ENCODE results near the gene PLCL2.

PLCL2 gene

GRCh38 chr3:16897254-16897926 is 12.6 kb downstream of the PLCL2 start:
- peak overlapping the region; percentile 39 for H3K27ac Mint-ChIP-seq
- ATAC-seq (peak; percentile 79), DNase-seq (ENCODE audit: low spot score in 2 of 2) (no peak)
- peak overlapping the region; percentile 37 for H3K4me3 Mint-ChIP-seq
- peaks cover 75% of the 10 kb centered on the region for H3K4me1 Mint-ChIP-seq
- H3K36me3 Mint-ChIP-seq = no peaks in the 10 kb centered on the region
- H3K9me3 Mint-ChIP-seq = no peaks in the 10 kb centered on the region

DNA sequence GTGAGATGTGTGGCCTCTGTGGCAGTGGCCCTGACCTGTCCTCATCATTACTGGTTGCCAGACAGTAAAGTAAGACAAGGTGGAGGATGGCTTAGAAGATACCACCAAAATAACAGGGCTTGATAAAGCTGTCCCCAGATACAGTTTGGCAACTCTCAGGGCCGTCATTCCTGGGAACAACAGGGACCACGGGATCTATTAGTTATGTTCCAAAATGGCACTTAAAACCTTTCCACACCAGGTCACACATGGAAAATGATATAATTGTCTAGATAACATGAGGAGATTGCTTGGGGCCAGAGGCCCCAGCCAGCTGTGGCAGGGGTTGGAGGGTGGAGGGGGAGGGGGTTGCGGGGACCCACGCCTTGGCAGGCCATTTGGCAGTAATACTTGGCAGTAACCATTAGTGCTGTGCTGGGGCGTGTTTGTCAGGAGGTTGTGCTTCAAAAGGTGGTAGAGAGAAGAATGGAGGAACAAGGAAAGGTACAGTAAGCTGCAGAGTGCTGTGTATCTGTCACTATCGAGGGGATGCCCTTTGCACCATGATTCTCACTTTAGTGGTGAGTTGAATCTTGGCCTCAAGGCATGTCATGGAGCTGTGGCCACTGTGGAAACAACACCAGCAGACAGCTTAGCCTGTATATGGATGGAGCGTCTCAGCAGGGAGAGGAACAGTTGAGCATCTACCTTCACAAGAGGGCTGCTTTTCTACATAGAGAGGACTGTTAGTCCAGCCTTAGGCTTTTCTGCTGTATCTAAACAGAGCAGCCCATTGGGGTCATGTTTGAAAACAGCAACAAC is 14.0 kb downstream of the PLCL2 start:
- peak overlapping the region; percentile 55 for H3K27ac Mint-ChIP-seq
- ATAC-seq = peak; percentile 51
- DNase-seq (ENCODE audit: low spot score in 2 of 2) = no peak
- no peaks in the 10 kb centered on the region for H3K9me3 Mint-ChIP-seq
- H3K4me3 Mint-ChIP-seq = peak overlapping the region; percentile 37
- no peaks in the 10 kb centered on the region for H3K36me3 Mint-ChIP-seq
- peaks cover 82% of the 10 kb centered on the region for H3K4me1 Mint-ChIP-seq

DNA sequence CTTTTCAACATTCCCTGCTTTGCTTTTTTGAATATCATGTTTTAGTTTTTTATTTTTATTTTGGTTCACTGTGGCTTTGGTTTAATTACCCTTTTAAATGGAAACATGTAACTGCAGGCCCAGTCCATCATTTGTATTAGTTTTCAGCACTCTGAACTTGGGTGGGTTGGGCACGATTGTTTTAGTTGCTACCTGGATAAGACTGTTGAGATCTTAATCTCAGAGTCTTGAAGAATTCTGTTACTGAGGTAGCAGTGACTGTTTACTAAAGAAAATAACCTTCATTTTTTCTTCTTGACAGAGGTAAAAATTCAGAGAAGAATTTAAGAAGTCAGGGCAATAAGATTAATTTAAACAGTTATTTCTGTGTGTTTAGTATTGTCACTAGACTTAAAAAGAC is 15.2 kb downstream of the PLCL2 start:
- ATAC-seq (no peak), DNase-seq (ENCODE audit: low spot score in 2 of 2) (no peak)
- peaks cover 93% of the 10 kb centered on the region for H3K4me1 Mint-ChIP-seq
- no peak overlapping the region for H3K4me3 Mint-ChIP-seq
- no peak overlapping the region for H3K27ac Mint-ChIP-seq
- H3K9me3 Mint-ChIP-seq = no peaks in the 10 kb centered on the region
- H3K36me3 Mint-ChIP-seq = no peaks in the 10 kb centered on the region

DNA sequence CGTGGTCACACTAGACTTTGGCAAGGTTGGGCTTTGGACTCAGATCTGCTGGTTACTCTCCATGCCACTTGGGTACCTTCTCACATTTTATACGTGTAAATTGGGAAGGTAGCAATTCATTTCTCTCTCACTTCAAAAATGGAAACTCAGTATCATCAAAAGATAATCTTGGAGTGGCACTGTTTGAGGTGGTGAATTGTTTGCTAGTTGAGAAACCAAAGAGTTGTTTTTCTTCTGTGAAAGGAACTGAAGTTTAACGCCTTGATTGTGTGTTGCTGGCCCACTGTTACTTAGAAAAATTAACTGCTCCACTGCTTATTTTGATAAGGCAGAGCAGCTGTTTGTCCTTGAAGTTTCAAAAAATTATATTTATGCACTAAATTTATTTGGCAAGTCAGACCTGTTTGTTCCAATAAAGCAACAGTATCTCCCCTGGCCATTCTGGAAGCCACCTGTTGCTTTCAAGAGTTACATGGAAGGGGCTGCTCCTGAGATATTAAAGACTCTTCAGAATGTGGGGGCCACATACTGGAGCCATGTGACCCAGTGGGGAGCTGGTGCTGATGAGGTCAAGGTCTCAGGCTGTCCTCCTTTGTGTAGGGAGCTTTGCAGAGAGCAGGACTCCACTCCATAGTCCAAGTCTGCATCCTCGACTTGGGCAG is 16.2 kb downstream of the PLCL2 start:
- no peak for DNase-seq (ENCODE audit: low spot score in 2 of 2)
- Mint-ChIP-seq H3K27ac (peak overlapping the region; percentile 61), H3K9me3 (no peaks in the 10 kb centered on the region), H3K36me3 (no peaks in the 10 kb centered on the region), H3K4me1 (peaks cover 95% of the 10 kb centered on the region), H3K4me3 (peak overlapping the region; percentile 42)
- ATAC-seq = no peak

GRCh38 chr3:16904423-16905417 is 20.0 kb downstream of the PLCL2 start:
- Mint-ChIP-seq H3K4me3 (peak overlapping the region; percentile 56), H3K36me3 (no peaks in the 10 kb centered on the region), H3K4me1 (peaks cover 80% of the 10 kb centered on the region), H3K9me3 (no peaks in the 10 kb centered on the region), H3K27ac (peak overlapping the region; percentile 56)
- DNase-seq (ENCODE audit: low spot score in 2 of 2) = no peak
- ATAC-seq = peak; percentile 82

DNA sequence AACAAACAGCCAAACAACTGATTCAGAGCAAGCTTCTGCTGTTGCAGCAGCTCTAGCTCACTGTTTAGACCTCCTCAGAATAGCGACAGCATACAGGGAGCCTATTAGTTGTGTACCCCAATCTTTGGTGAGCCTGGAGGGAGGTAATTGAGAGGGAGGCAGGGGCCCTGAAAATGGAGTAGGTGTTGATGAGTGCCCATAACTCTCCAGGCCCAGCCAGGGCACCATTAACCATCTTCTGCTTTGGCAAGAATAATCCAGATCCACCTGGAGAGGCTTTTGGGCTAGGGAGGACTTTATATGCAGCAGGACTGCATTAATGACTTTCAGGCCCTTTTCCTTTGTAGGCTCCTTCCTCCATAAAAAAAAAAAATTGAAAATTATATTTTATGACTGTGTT is 20.9 kb downstream of the PLCL2 start:
- no peak overlapping the region for H3K27ac Mint-ChIP-seq

DNA sequence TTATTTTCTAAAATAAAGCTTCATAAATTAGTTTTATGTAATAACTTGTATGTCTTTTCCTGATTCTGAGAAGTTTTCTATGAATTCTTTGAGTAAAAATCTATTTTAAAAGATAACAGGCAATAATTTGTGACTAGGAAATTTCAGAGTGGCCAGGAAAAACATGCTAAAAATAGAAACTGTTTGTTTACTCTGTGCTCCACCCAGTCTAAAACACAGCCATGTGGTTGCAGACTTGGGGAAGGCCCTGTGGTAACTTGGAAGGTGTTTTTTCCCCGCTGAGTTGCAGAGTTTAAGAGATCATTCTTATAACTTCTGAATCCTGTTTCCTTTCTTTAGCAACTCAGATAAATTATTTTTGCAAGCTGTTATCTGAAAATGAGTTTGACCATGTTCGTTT is 21.9 kb downstream of the PLCL2 start:
- Mint-ChIP-seq H3K36me3 (no peaks in the 10 kb centered on the region), H3K4me3 (no peak overlapping the region), H3K4me1 (peaks cover 76% of the 10 kb centered on the region), H3K27ac (no peak overlapping the region), H3K9me3 (no peaks in the 10 kb centered on the region)
- DNase-seq (ENCODE audit: low spot score in 2 of 2) (no peak), ATAC-seq (no peak)

More for the DNA sequence above, 20.9 kb downstream of the PLCL2 start:
- ATAC-seq = no peak
- Mint-ChIP-seq H3K9me3 (no peaks in the 10 kb centered on the region), H3K4me1 (peaks cover 83% of the 10 kb centered on the region), H3K4me3 (peak overlapping the region; percentile 56), H3K36me3 (no peaks in the 10 kb centered on the region)
- no peak for DNase-seq (ENCODE audit: low spot score in 2 of 2)

- no peaks in the 10 kb centered on the region for H3K36me3 Mint-ChIP-seq
- H3K4me3 Mint-ChIP-seq = no peak overlapping the region
- H3K27ac Mint-ChIP-seq = no peak overlapping the region
- ATAC-seq (peak; percentile 89), DNase-seq (ENCODE audit: low spot score in 2 of 2) (no peak)
- H3K4me1 Mint-ChIP-seq = peaks cover 70% of the 10 kb centered on the region
- no peaks in the 10 kb centered on the region for H3K9me3 Mint-ChIP-seq
Observed at GRCh38 chr3:16907243-16907642, 22.5 kb downstream of the PLCL2 start.

DNA sequence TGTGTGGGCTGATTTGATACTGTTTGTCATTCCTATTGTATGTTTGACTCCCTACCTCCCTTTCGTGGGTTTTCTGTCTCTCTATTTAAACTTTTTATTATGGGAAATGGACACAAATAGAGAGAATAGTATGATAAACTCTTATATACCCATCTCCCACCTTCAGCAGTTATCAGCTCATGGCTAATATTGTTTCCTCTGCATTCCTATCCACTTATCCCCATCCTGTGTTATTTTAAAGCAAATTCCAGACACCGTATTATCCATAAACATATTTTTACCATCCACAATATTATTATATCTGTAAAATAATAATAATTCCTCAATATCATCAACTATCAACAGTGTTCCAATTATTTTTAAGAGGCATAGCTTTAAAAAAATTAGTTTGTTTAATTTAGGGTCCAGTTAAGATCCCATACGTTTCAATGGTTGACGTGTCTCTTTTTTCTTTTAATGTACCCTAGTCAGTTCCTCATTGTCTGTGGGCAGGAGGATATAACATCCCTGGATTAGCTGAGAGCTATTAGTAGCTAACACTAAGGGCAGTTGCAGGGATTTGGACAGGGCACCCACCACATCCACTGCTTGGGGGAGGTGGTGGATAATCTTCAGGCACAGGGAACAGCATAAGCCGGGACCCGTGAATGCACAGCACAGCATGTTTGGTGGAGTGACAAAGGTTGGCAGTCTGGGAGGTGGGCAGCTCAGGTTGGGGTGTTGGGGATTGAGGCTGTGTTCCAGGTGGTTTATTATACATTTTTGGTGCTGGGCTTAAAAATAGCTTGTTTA is 23.5 kb downstream of the PLCL2 start:
- Mint-ChIP-seq H3K9me3 (no peaks in the 10 kb centered on the region), H3K4me1 (peaks cover 70% of the 10 kb centered on the region), H3K27ac (no peak overlapping the region)

DNA sequence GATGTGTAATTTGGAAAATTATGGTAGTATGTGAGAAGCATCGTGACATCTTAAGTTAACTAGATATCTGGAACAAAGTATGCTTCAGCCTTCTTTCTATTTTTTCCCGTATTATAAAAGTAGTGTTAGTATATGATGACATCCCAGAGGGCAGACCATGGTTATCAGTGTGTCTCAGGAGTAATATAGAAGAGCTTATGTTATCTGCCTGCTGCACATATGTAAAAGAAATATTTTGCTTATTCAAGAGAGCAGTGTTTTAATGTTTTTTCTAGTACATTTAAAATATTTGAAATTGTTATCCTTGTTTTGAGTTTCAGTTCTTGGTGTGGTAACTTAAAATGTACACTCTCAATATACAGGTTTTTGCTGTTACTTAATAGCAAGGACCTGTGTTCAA is 24.1 kb downstream of the PLCL2 start:
- H3K9me3 Mint-ChIP-seq = no peaks in the 10 kb centered on the region
- H3K4me3 Mint-ChIP-seq = no peak overlapping the region
- no peaks in the 10 kb centered on the region for H3K36me3 Mint-ChIP-seq
- ATAC-seq (no peak), DNase-seq (ENCODE audit: low spot score in 2 of 2) (no peak)
- peaks cover 67% of the 10 kb centered on the region for H3K4me1 Mint-ChIP-seq
- no peak overlapping the region for H3K27ac Mint-ChIP-seq

More for the DNA sequence above, 23.5 kb downstream of the PLCL2 start:
- ATAC-seq (no peak), DNase-seq (ENCODE audit: low spot score in 2 of 2) (no peak)
- Mint-ChIP-seq H3K4me3 (no peak overlapping the region), H3K36me3 (no peaks in the 10 kb centered on the region)

DNA sequence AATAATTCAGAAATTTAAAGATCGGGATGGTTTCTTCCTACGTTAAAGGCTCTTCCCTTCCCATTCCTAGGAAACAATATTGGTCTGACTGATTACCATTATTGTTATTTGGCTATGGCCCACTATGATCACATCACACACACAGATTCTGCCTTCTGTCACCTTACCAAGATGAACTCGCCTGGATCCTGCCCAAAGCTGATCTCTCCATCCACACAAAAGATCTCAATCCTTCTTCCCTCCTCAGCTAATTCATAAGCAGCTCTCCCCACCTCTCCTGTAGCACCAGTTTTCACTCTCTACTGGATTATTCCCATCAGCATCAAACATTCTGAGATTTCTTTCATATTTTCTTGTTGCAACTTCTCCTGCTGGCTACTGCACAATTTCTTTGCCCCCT is 25.0 kb downstream of the PLCL2 start:
- H3K9me3 Mint-ChIP-seq = no peaks in the 10 kb centered on the region
- DNase-seq (ENCODE audit: low spot score in 2 of 2) (no peak), ATAC-seq (no peak)
- H3K4me1 Mint-ChIP-seq = peaks cover 62% of the 10 kb centered on the region
- no peak overlapping the region for H3K4me3 Mint-ChIP-seq
- no peaks in the 10 kb centered on the region for H3K36me3 Mint-ChIP-seq
- H3K27ac Mint-ChIP-seq = no peak overlapping the region

- no peaks in the 10 kb centered on the region for H3K9me3 Mint-ChIP-seq
- no peaks in the 10 kb centered on the region for H3K36me3 Mint-ChIP-seq
- peaks cover 58% of the 10 kb centered on the region for H3K4me1 Mint-ChIP-seq
- no peak overlapping the region for H3K27ac Mint-ChIP-seq
- no peak for ATAC-seq
- DNase-seq (ENCODE audit: low spot score in 2 of 2) = no peak
- no peak overlapping the region for H3K4me3 Mint-ChIP-seq
Observed at GRCh38 chr3:16910207-16910606, 25.5 kb downstream of the PLCL2 start.

- Mint-ChIP-seq H3K9me3 (no peaks in the 10 kb centered on the region), H3K4me3 (no peak overlapping the region), H3K27ac (no peak overlapping the region), H3K36me3 (no peaks in the 10 kb centered on the region), H3K4me1 (peaks cover 65% of the 10 kb centered on the region)
- no peak for DNase-seq (ENCODE audit: low spot score in 2 of 2)
- no peak for ATAC-seq
Observed at GRCh38 chr3:16911916-16912315, 27.2 kb downstream of the PLCL2 start.
